Type B pancreatic cell (in vitro differentiated cells): ENCODE data around the gene SAMD11. TPM values are rescaled to one million over a fixed set of nuclear protein-coding genes. Genes with fewer than 3 reads are reported as not detected.

Experiments
- DNase-seq: peaks from one replicate; pipeline ENCODE4 v3.0.0; 2021; ENCODE audit warnings: mixed read lengths; ENCODE audit not compliant: unreplicated experiment; ENCODE audit errors: extremely low spot score
- H3K27ac Mint-ChIP-seq: 2 replicates; pipeline ENCODE4 v1.8.0; 2021; ENCODE audit warnings: mild to moderate bottlenecking, mixed read lengths
- H3K27me3 Mint-ChIP-seq: 2 replicates; pipeline ENCODE4 v1.8.0; 2021; ENCODE audit warnings: mixed read lengths
- H3K36me3 Mint-ChIP-seq: 2 replicates; pipeline ENCODE4 v1.8.0; 2021; ENCODE audit warnings: mixed read lengths
- H3K4me1 Mint-ChIP-seq: one replicate; pipeline ENCODE4 v1.8.0; 2021; ENCODE audit warnings: mixed read lengths; ENCODE audit not compliant: unreplicated experiment
- H3K4me3 Mint-ChIP-seq: 2 replicates; pipeline ENCODE4 v1.8.0; 2021; ENCODE audit warnings: mild to moderate bottlenecking, mixed read lengths
- H3K9me3 Mint-ChIP-seq: 2 replicates; pipeline ENCODE4 v1.8.0; 2021; ENCODE audit warnings: mixed read lengths
- total RNA-seq: library from RNA; stranded (reverse); gene quantifications from 2 replicates; pipeline ENCODE4 v1.2.1, GENCODE V29; 2021; ENCODE audit warnings: low replicate concordance
- TF ChIP-seq, protein P1 (sequence below): fragments of 200-600 bp; sonication (generic); conservative IDR thresholded peaks from 2 replicates; pipeline ENCODE4 v1.5.0; 2021; ENCODE audit warnings: antibody characterized with exemption, mild to moderate bottlenecking

SAMD11 gene
- total RNA-seq, 1 donor from 2014 or later, result 50.5 TPM

DNA sequence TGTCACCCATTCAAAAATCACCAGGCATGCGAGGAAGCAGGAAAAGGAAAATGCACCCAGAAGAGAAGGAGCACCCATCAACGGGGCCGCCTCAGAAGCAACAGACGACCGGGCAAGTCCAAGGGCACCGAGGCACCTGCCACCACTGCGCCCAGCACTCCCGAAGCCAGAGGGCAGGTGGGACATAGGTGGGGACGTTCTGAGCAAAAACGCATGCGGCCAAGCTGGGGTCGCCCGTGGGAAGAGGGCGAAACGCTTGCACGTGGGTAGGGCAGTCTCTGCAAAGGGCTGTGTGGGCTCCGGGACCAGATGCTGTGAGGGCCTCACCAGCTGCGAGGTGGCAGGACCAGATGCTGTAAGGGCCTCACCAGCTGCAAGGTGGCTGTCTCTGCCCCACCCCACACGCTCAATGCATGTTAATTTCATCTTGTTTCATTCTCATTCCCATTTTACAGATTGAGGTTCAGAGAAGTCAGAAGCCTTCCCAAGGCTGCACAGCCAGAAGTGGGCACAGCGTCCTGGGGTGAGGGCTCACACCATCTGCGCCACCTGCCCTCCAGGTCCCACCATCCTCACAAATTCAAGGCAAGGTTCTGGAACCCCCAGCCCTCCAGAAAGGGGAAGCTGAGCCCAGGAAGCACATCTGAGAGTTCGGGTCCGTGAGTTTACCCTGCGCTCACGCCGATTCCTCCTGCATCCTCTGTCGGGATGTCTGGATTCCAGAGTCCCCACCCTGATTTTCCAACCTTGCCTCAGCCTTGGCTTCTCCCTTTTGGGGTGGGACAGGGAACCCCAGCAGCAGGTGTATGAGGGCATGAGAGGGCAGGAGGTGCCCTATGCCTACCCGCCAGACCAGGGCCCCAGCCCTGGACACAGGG lies 8.2 kb upstream of the SAMD11 start:
- peaks cover 48% of the 10 kb centered on the region for H3K27me3 Mint-ChIP-seq
- peaks cover 4% of the 10 kb centered on the region for H3K36me3 Mint-ChIP-seq
- TF ChIP-seq, protein P1, sequence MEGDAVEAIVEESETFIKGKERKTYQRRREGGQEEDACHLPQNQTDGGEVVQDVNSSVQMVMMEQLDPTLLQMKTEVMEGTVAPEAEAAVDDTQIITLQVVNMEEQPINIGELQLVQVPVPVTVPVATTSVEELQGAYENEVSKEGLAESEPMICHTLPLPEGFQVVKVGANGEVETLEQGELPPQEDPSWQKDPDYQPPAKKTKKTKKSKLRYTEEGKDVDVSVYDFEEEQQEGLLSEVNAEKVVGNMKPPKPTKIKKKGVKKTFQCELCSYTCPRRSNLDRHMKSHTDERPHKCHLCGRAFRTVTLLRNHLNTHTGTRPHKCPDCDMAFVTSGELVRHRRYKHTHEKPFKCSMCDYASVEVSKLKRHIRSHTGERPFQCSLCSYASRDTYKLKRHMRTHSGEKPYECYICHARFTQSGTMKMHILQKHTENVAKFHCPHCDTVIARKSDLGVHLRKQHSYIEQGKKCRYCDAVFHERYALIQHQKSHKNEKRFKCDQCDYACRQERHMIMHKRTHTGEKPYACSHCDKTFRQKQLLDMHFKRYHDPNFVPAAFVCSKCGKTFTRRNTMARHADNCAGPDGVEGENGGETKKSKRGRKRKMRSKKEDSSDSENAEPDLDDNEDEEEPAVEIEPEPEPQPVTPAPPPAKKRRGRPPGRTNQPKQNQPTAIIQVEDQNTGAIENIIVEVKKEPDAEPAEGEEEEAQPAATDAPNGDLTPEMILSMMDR, result no peak
- no peaks in the 10 kb centered on the region for H3K9me3 Mint-ChIP-seq
- H3K27ac Mint-ChIP-seq, result no peak overlapping the region
- H3K4me1 Mint-ChIP-seq, result peaks cover 31% of the 10 kb centered on the region
- DNase-seq, result no peak
- H3K4me3 Mint-ChIP-seq, result no peak overlapping the region

DNA sequence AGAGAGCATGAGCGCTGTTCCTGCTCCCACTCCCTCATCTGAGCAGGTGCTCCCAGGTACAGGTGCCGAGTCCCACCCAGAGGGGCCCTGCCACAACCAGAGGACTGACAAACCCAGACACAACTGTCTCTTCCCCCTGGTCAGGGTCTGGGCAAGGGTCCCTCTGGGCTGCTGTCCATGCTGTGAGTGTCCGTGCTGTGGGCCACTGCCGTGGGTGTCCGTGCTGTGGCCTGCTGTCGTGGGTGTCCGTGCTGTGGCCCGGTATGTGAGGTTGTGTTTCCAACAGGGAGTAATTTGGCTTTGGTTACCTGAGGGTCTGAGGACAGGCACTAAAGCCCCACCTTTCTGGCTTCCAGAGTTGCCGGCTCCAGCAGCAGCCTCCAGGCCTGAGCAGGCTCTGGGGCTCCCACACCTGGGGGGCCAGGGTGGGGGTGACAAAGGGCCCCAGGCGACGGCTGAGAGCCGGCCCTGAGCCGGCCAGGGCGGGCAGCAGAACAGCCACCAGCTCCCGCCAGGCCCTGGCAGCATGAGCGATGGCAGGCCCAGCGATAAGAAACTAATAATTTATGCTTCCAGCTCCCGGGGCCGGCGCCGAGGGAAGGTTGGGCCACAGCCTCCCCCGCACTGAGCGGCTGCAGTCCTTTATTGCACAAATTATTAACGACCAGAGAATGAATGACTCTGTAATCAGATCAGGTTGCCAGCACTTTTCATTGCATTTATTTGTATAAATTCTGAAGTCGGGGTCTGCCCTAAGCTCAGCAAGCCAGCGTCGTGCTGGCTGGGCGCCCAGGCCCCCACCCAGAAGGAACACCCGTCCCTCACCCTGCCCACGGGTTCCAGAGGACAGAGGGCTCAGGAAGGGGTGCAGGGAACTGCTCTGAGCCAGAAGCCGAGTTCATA lies 7.3 kb upstream of the SAMD11 start:
- Mint-ChIP-seq H3K36me3 (peaks cover 2% of the 10 kb centered on the region), H3K4me3 (peak overlapping the region; percentile 47), H3K9me3 (no peaks in the 10 kb centered on the region), H3K27me3 (peaks cover 45% of the 10 kb centered on the region), H3K27ac (no peak overlapping the region), H3K4me1 (peaks cover 29% of the 10 kb centered on the region)
- DNase-seq, result no peak
- TF ChIP-seq, protein P1, result no peak

- DNase-seq, result no peak
- Mint-ChIP-seq H3K4me1 (peaks cover 31% of the 10 kb centered on the region), H3K36me3 (peaks cover 4% of the 10 kb centered on the region), H3K27ac (no peak overlapping the region), H3K4me3 (no peak overlapping the region), H3K27me3 (peaks cover 48% of the 10 kb centered on the region), H3K9me3 (no peaks in the 10 kb centered on the region)
- TF ChIP-seq, protein P1, result no peak
Observed at GRCh38 chr1:917076-917459, 6.7 kb upstream of the SAMD11 start.

- H3K27me3 Mint-ChIP-seq, result peaks cover 48% of the 10 kb centered on the region
- H3K4me1 Mint-ChIP-seq, result peaks cover 27% of the 10 kb centered on the region
- peaks cover 4% of the 10 kb centered on the region for H3K36me3 Mint-ChIP-seq
- H3K9me3 Mint-ChIP-seq, result no peaks in the 10 kb centered on the region
- no peak overlapping the region for H3K27ac Mint-ChIP-seq
- TF ChIP-seq, protein P1, result no peak
- DNase-seq, result no peak
- peak overlapping the region; percentile 54 for H3K4me3 Mint-ChIP-seq
Observed at GRCh38 chr1:917466-918091, 6.1 kb upstream of the SAMD11 start.

- H3K4me1 Mint-ChIP-seq, result peaks cover 25% of the 10 kb centered on the region
- H3K9me3 Mint-ChIP-seq, result no peaks in the 10 kb centered on the region
- no peak for DNase-seq
- H3K27ac Mint-ChIP-seq, result no peak overlapping the region
- no peak overlapping the region for H3K4me3 Mint-ChIP-seq
- TF ChIP-seq, protein P1, result no peak
- H3K36me3 Mint-ChIP-seq, result peaks cover 4% of the 10 kb centered on the region
- peaks cover 49% of the 10 kb centered on the region for H3K27me3 Mint-ChIP-seq
Observed at GRCh38 chr1:918353-918752, 5.4 kb upstream of the SAMD11 start.
